NCI-H1105 (cell line): Measurements from ENCODE around the gene CARMIL3.
A peak's percentile ranks its signal among the peaks of the same experiment; 100 is the strongest.

Experiments
- DNase-seq: peaks from one replicate; lab custom pipeline; 2025; lab: John Stamatoyannopoulos, UW

CARMIL3 gene

DNA sequence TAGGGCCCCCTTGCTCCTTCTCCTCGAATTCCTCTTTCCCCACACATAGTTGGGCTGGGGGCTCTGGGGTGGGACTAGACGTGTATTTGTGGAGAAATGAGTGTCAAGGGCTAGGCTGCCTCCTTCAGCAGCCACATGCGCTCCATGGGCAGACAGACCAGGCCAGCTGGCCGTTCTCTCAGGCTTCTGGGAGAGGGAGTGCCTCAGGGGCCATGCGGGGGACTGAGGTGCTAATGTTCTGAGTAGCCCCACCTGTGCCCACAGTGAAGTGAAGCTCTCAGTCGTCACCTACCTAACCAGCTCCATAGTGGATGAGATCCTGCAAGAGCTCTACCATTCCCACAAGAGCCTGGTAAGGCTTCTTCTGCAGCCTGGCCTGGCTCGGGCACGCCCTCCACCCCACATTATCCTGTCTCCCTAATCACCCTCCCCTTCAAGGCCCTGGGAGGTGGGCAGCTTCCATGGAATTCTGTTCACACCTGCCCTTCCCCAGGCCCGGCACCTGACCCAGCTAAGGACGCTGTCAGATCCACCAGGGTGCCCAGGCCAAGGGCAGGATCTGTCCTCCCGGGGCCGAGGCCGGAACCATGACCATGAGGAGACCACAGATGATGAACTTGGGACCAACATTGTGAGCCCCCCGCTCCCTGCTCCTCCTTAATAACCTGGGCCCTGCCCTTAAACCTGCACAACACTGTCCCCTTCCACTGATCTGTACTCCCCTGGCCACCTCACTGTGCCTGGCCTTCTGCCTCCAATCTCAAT, 10.6 kb downstream of the CARMIL3 start:
- no peak for DNase-seq

DNA sequence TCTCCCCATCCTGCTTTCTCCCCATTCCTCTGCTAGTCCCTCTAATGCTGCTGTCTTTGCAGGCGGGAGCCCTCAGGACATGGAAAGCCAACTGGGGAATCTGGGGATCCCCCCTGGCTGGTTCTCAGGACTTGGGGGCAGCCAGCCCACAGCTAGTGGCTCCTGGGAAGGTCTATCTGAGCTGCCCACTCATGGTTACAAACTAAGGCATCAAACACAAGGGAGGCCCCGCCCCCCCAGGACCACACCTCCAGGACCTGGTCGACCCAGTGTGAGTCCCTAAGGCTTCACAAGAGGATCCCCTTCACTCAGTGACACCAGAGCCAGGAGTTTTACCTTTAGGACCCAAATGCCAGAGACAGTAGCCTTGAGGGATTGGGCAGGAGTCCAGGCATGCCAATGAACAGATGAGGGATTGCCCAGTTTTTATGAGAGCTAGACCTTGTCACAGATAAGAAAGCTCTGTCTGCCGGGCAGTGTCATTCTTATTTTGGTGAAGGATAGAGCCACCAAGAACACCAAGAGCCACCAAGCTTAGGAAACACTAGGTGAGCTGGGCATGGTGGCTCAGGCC, 11.5 kb downstream of the CARMIL3 start:
- no peak for DNase-seq

DNA sequence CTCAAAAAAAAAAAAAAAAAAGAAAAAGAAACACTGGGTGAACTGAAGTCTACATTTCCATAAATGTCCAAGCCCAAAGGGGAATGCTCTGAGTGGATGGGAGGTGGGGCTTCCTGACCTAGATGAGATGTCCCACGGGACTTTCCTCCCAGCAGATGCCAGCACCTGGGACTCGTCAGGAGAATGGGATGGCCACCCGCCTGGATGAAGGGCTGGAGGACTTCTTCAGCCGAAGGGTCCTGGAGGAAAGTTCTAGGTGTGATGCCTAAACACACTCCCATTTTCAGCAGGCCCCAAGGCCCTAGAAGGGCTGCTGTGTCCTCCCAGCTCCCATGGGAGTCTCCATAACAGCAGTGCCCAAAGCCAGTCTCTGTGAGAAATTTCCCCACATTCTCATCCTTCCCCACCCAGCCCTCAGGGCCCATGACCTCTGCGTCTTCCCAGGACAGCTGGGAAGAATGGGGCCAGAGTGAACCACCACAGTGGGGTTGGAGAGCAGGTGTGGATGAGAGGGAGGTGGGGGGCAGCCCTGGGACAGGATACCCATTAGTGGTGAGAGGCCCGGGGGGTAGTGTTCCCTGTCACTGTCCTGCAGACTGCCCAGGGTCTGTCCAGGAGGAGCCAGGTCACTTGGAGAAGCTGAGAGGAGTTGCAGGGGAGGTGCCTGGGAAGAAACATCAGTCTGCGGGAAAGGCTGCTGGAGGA, 12.4 kb downstream of the CARMIL3 start:
- DNase-seq, result no peak

DNA sequence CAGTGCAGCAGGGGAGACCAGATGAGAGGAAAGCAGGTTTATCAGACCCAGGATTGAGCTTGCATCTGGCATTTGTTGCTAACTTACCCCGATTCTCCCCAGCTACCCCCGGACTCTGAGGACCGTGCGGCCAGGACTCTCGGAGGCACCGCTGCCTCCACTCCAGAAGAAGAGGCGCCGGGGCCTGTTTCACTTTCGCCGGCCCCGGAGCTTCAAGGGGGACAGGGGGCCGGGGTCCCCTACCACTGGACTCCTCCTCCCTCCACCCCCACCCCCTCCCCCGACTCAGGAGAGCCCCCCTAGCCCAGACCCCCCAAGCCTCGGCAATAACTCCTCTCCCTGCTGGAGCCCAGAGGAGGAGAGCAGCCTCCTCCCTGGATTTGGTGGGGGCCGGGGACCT, 13.0 kb downstream of the CARMIL3 start:
- no peak for DNase-seq

DNA sequence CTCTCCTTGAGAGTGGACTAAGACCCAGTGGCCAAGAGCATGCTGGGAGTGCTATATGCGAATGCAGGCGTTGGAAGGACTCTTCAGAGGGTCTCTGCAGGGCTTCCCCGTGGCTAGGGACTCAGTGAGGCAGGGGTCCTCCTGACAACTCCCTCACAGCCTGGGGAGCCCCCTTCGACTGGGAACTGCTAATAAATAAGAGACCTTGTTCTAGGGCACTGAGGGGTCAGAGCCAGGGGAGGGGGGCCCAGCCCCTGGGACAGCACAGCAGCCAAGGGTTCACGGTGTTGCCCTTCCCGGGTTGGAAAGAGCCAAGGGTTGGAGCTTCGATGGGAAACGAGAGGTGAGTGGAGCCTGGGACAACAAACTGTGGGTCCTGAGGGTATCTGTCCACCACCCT, 13.6 kb downstream of the CARMIL3 start:
- DNase-seq, result no peak

DNA sequence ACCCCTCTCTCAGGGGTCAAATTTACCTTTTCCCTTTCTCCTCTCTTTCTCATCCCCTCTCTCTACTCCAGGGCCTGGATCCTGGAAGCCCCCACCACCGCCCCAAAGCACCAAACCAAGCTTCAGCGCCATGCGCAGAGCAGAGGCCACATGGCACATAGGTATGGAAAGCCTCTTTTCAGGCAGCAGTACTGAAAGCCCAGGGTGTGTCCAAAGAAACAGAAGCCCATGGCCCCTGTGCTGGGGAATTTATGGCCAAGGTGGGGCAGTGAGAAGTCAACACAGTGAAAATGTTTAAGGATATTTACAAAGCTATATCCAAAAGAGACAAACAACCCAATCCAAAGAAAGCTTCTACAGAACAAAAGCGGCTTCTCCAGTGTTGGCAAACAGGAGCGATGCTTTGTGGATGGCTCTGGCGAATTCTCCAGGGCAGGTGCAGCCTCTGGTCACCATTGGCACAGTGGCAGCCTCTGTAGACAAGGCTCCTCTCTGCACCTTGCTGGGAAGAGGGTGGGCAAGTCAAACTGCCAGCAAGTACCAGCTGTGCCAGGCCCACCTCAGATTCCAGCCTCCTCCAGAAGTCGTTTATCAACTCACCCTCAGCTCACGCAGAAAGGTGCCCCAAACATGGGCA, 14.8 kb downstream of the CARMIL3 start:
- DNase-seq, result no peak

DNA sequence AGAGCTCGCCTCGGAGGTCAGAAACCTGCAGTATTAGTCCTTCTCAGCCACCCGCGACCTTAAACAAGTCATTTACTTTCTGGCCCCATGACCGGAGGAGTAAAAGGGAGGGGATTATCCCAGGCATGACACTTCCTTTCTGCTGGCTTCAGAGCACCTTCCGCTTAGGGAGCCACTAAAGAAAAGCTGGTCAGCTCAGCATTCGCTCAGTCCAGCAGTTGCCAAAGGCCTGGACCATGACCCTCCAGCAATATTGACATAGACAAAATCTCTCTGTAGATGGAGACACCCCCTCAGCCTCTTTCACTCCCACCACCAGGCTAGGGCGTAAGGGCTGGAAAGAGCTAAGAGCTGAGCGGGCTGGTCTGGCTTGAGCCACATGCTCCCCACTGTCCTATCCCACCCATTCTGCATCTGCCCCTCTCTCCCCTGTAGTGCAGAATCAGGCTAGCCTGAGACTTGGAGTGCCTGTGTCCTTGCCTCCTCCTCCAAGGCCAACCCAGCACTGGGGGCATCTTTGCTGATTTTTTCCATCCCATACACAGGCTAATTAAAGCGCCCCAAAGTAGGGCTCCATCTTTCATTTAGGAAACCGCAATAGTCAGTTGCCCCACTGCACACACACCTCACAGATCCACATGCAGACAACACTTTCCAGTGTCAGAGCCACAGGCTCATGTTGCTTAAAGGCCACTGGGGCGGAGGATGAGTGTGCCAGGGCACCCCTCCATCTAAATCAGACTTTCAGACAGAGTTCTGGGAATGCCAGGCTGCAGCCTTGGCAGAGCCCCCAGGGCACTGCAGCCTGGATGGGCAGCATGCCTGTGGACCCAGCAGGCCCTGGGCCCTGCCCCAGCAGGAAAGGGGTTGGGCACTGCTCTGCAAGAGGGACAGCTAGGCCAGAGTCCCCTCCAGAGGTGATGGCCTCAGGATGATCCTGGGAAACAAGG, 15.6 kb downstream of the CARMIL3 start:
- DNase-seq, result no peak

DNA sequence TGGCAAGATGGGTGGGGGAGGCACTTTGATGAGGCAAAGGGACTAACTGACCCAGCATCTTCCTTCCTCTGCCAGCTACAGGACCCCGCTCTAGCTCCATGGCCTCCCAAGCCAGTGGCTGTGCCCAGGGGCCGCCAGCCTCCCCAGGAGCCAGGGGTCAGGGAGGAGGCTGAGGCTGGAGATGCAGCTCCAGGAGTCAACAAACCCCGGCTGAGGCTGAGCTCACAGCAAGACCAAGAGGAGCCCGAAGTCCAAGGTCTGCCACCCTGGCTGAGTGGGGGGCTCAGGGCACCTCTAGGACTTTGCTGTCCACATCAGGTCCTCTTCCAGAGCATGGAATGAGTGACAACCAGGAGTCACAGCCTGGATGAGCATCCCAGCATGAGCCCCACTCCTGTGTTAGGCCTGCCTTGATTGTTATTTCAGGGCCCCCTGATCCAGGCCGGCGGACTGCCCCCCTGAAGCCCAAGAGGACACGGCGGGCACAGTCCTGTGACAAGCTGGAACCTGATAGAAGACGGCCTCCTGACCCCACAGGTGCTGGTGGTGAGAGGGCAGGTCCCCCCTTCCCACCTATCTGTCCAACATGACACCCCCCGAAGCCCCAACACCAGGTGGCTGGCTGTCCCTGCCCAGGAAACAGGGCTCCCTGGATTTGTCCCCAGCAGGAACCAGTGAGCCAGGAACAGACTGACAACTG, 17.1 kb downstream of the CARMIL3 start:
- DNase-seq, result no peak

DNA sequence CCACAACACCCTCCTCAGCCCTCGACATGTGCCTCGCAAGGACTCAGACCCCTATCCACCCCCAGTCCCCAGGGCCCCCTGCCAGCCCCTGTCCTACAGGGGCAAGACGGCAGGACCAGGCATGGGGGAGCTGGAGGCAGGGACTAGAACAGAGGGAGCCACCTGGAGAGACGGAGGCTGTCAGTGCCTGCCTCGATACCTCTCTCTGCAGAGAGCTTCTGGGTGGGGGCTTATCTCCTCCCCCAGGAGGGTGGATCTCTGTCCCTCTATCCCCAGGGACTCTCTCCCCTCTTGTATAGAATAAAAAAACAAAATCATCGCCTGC, 17.6 kb downstream of the CARMIL3 start:
- no peak for DNase-seq

DNA sequence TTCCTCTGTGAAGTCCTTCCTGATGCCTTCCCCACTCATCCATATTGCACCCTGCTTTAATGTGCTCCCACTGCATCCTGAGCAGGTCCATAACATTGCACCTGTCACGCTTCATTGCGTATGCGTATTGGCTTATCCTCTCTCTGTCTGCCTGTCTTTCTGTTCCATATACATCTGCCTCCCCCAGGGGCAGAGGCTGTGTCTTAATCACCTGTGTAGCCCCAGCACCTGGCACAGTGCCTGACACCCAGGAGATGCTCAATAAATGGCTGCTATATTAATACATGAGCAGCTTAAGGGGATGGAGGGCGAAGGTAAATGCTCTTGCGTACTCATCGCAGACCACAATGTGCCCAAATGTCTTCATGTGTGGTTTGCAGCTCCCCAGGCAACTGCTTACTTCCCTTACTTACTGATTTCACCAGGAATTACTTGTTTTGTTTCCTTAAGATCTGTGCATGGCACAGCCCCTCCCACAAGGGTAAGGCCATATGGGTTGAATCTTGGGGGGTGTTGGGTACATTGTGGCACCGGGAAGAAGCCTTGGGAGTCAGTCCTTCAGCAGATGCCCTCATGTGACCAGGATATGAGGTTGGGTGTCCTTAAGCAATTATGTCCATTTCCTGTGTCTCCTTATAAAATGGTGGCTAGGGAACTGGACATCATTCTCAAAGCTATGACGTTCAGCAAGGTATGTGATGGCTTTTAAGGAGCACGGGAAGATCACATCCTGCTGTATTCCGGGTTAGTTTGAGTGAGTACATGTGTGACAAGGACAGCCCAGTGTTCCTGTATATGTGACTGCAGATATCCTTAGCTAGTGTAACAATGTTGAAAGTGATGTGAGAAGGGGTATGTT, 18.7 kb downstream of the CARMIL3 start:
- DNase-seq, result peak; percentile 19

DNA sequence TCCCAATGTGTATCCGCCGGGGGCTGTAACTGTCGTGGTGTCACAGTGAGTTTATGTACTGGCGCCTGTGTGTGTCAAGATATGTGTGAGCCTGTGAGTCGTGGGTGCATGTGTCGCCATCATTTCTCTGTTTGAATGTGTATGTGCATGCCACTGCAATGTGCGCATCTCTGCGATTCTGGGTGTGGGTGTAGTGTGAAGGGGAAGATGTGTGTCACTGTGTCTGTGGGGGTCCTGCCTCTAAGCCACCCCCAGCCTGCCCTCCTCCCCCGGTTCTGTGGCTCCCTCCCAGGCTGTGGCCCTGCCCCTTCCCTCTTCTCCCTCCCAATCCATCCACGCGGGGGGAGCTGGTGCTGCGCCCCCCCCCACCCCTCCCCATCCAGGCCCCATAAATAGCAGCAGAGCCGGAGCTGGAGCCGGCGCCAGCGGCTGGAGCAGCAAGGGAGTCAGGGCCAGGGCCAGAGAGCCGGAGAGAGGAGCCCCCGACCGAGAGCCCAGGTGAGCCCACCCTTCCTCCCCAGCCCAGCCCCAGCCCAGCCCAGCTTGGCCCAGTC, 19.4 kb downstream of the CARMIL3 start, which contains the start of gene CPNE6:
TSS of gene CPNE6 (plus strand) at position 419 of the 554 bp plus-strand sequence. CDS start 1,375 bp downstream, outside the sequence.
- no peak for DNase-seq

DNA sequence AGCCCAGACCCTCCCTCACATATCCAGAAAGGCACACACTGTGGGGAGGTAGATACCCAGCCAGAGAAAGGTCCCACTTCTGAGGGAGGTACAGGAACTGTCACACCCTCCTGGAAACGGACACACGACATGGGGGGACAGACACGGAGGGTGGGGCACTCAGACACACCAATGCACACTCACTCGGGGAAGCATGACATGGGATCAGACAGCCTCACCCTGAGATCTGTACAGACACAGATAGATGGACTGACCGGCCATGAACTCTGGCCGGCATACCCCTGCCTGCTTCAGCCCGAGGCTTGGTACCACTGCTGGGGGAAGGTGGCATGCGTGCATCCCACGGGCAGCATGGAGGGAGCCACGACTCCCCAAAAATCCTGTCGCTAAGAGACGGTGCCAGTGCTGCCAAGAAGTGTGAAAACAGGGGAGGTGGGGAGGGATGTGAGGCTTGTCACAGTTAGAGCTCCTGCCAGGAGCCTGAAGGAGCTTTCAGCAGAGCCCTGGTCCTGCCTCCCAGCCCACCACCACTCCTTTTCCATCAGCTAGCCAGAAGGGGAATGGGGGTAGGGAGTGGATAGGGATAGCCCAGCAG, 20.1 kb downstream of the CARMIL3 start:
- DNase-seq, result no peak

DNA sequence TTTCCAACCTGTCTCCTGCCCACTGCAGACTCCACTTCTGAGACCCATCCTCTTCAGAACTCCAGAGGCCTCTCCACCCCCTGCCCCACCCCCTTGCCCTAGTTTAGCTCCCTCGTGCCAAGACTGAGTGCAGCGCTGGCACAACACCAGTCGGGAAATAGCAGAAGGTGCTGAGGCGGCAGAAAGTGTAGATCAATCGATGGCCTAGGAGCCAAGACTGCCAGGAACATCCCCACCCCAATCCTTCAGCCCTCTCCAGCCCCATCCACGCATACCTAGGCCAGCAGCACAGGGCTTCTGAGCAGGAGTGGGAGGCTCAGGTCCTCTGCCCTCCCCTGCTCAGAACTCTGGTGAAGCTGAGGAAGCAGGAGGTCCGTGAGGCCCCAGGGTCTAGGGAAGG, 20.6 kb downstream of the CARMIL3 start:
- DNase-seq, result no peak

DNA sequence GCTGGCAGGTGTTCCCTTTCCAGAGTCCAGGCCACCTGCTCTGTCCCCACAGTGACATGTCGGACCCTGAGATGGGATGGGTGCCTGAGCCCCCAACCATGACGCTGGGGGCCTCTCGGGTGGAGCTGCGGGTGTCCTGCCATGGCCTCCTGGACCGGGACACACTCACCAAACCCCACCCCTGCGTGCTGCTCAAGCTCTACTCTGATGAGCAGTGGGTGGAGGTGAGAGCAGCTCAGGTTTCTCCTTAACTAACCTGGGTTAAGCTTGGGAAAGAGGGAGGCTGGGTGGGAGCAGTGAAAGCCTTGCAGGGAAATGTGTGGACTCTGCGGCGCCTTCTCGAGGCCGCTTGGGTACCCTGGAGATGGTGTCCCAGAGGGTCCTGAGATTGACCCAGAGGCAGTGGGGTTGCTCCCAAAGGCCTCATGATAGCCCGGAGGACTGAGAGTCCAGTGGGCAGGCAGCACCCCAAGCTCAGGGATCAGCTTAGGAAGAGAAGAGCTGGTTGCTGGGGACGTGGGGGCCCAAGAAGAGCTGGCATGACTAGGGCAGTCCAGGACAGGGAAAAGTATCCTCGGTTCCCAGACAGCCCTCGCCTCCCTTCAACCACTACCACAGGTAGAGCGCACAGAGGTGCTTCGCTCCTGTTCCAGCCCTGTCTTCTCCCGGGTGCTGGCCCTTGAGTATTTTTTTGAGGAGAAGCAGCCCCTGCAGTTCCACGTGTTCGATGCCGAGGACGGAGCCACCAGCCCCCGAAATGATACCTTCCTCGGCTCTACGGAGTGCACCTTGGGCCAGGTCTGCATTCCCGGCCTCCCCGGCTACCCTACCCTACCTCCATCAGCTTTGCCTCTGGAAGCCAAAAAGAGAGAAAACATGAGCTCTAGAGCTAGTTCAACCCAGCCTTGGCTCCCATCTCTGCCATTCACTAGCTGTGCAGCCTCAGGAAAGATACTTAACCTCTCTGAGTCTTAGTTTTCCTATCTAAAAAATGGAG, 21.4 kb downstream of the CARMIL3 start:
- DNase-seq, result no peak

DNA sequence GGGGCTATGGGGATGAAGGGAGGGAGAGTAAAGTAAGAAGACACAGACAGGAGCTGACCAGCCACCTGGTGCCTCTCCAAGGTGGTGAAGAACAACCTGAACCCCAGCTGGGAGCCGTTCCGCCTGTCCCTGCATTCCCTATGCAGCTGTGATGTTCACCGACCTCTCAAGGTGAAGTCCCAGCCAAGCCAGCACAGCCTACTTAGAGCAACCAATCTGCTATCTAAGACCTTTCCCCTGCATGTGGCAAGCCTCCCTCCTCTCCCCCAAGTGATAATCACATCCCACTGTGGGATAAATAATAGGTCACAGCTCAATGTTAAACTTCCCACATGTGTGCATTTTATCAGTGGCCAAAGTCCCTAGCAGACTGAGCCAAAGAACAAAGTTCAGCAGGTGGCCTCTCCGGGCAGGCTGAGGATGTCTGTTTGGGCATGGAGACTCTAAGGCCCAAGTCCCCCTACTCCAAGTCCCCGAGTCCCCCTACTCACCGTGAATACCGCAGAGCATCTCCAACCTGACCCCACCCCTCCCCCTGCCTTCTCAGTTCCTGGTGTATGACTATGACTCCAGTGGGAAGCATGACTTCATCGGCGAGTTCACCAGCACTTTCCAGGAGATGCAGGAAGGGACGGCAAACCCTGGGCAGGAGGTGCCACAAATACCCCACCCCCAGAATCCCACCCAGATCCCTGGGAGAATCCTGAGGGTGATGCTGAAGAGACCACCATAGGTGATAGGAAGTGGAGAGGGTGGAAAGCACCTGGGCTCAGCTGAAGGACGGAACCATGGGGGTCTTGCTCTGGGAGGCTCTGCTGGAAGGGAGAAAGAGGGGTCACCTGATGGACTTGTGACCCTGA, 23.0 kb downstream of the CARMIL3 start:
- DNase-seq, result no peak

DNA sequence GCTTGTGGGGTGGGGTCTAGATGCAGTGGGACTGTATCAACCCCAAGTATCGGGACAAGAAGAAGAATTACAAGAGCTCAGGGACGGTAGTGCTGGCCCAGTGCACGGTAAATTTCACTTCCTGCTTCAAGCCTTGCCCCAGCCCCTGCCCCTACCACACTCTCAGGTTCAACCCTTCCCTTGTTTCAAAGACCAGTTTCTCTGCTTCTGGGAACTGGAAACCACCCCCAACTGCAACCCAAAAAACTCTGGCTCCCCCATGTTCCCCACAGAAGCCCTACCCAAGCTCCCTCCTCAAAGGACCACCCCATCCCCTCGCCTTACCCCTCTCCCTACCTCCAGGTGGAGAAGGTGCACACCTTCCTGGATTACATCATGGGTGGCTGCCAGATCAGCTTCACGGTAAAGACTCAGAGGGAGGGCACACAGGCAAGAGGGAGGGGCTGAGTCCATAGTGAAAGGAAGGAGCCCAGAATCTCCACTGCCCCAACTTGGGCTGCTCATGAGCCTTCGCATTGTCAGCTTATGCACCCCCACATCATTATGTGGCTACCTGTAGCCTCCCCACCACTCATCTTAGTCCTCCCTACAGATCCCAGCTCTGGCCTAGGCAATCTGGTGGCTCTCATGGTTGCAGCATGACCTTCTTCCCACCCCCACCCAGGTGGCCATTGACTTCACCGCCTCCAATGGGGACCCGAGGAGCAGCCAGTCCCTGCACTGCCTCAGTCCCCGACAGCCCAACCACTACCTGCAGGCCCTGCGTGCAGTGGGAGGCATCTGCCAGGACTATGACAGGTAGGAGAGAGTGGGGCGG, 23.9 kb downstream of the CARMIL3 start:
- no peak for DNase-seq

DNA sequence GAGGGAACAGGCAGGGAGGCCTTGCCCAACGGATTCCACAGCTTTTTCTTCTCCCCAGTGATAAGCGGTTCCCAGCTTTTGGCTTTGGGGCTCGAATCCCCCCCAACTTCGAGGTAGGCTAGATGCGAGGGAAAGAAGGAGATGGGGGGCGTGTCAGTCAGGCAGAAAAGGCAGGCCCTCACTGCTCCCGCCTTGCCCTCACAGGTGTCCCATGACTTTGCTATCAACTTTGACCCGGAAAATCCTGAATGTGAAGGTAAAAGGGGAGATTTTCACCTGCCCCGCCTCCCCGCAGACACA, 24.4 kb downstream of the CARMIL3 start:
- no peak for DNase-seq
